H9 (cell line): Measurements from ENCODE around the gene PDF. TPM values are rescaled to one million over a fixed set of nuclear protein-coding genes. Genes with fewer than 3 reads are reported as not detected.

ENCODE experiments used
- DNase-seq: peaks from one replicate; pipeline ENCODE4 v3.0.0-alpha.2; 2017
- H2AFZ ChIP-seq: one replicate; pipeline ENCODE4 v1.6.1; 2013; ENCODE audit warnings: mild to moderate bottlenecking, low read length, control low read depth, moderate library complexity
- H2AK5ac ChIP-seq: 2 replicates; pipeline ENCODE4 v1.6.1; 2013; ENCODE audit warnings: low read length, control low read depth, mixed read lengths; ENCODE audit not compliant: insufficient read length
- H2BK120ac ChIP-seq: one replicate; pipeline ENCODE4 v1.6.1; 2013; ENCODE audit warnings: low read depth, mild to moderate bottlenecking, low read length, control low read depth, inconsistent platforms; ENCODE audit not compliant: poor library complexity, severe bottlenecking
- H2BK12ac ChIP-seq: 2 replicates; pipeline ENCODE4 v1.6.1; 2013; ENCODE audit warnings: low read length, control low read depth, mixed read lengths, low read depth; ENCODE audit not compliant: insufficient read length
- H2BK15ac ChIP-seq: 2 replicates; pipeline ENCODE4 v1.6.1; 2013; ENCODE audit warnings: low read depth, low read length, control low read depth
- H2BK20ac ChIP-seq: one replicate; pipeline ENCODE4 v1.6.1; 2013; ENCODE audit warnings: low read depth, mild to moderate bottlenecking, low read length, control low read depth, inconsistent platforms; ENCODE audit not compliant: poor library complexity, severe bottlenecking
- H2BK5ac ChIP-seq: 2 replicates; pipeline ENCODE4 v1.6.1; 2013; ENCODE audit warnings: low read length, control low read depth, mixed read lengths; ENCODE audit not compliant: insufficient read length
- H3K14ac ChIP-seq: 2 replicates; pipeline ENCODE4 v1.6.1; 2013; ENCODE audit warnings: low read length, control low read depth; ENCODE audit not compliant: insufficient read depth
- H3K18ac ChIP-seq: 2 replicates; pipeline ENCODE4 v1.6.1; 2013; ENCODE audit warnings: low read depth, mild to moderate bottlenecking, mixed read lengths, low read length, control low read depth; ENCODE audit not compliant: insufficient read length
- H3K23ac ChIP-seq: 2 replicates; pipeline ENCODE4 v1.6.1; 2013; ENCODE audit warnings: low read length, control low read depth, mixed read lengths, low read depth; ENCODE audit not compliant: insufficient read length
- H3K23me2 ChIP-seq: 2 replicates; pipeline ENCODE4 v1.6.1; 2013; ENCODE audit warnings: low read depth, mild to moderate bottlenecking, mixed read lengths, low read length, control low read depth; ENCODE audit not compliant: insufficient read length, poor library complexity, severe bottlenecking
- H3K27ac ChIP-seq: 2 replicates; pipeline ENCODE4 v1.5.1; 2013; ENCODE audit warnings: low read length, control low read depth, mixed read lengths, low read depth; ENCODE audit not compliant: insufficient read length
- H3K27me3 ChIP-seq: 2 replicates; pipeline ENCODE4 v1.6.1; 2013; ENCODE audit warnings: low read length, control low read depth, inconsistent platforms; ENCODE audit not compliant: insufficient read depth
- H3K4ac ChIP-seq: 2 replicates; pipeline ENCODE4 v1.6.1; 2013; ENCODE audit warnings: low read depth, mild to moderate bottlenecking, control low read depth, inconsistent platforms, low read length, moderate library complexity
- H3K4me1 ChIP-seq: 2 replicates; pipeline ENCODE4 v1.6.1; 2013; ENCODE audit warnings: low read length, control low read depth, inconsistent platforms; ENCODE audit not compliant: insufficient read depth
- H3K4me2 ChIP-seq: 2 replicates; pipeline ENCODE4 v1.6.1; 2013; ENCODE audit warnings: low read length, control low read depth, mixed read lengths; ENCODE audit not compliant: insufficient read length, insufficient read depth
- H3K56ac ChIP-seq: 2 replicates; pipeline ENCODE4 v1.6.1; 2013; ENCODE audit warnings: low read depth, mild to moderate bottlenecking, mixed read lengths, low read length, control low read depth; ENCODE audit not compliant: insufficient read length
- H3K79me1 ChIP-seq: 2 replicates; pipeline ENCODE4 v1.6.1; 2013; ENCODE audit warnings: low read depth, mild to moderate bottlenecking, moderate library complexity, low read length, control low read depth, inconsistent platforms; ENCODE audit not compliant: insufficient read depth, poor library complexity, severe bottlenecking
- H3K79me2 ChIP-seq: 2 replicates; pipeline ENCODE4 v1.6.1; 2013; ENCODE audit warnings: low read length, control low read depth, inconsistent platforms; ENCODE audit not compliant: insufficient read depth
- H3K9ac ChIP-seq: 2 replicates; pipeline ENCODE4 v1.6.1; 2013; ENCODE audit warnings: low read length, control low read depth, mixed read lengths; ENCODE audit not compliant: insufficient read length; ENCODE audit errors: extremely low read depth
- H3K9me3 ChIP-seq: one replicate; pipeline ENCODE4 v1.6.1; 2013; ENCODE audit warnings: low read depth, low read length, inconsistent platforms; ENCODE audit not compliant: control insufficient read depth
- H3T11ph ChIP-seq: one replicate; pipeline ENCODE4 v1.6.1; 2013; ENCODE audit warnings: mild to moderate bottlenecking, low read length, control low read depth, inconsistent platforms
- H4K20me1 ChIP-seq: one replicate; pipeline ENCODE4 v1.6.1; 2013; ENCODE audit not compliant: control insufficient read depth, insufficient read length, insufficient read depth
- H4K5ac ChIP-seq: 2 replicates; pipeline ENCODE4 v1.6.1; 2013; ENCODE audit warnings: low read depth, mild to moderate bottlenecking, mixed read lengths, low read length, control low read depth; ENCODE audit not compliant: insufficient read length
- H4K8ac ChIP-seq: replicated peaks from 2 replicates; pipeline ENCODE4 v1.6.1; 2013; ENCODE audit warnings: low read length, control low read depth, mixed read lengths, low read depth; ENCODE audit not compliant: insufficient read length
- H4K91ac ChIP-seq: 2 replicates; pipeline ENCODE4 v1.6.1; 2013; ENCODE audit warnings: low read depth, mild to moderate bottlenecking, moderate library complexity, mixed read lengths, low read length, control low read depth; ENCODE audit not compliant: insufficient read length
- H3K27ac Mint-ChIP-seq, 3 experiments: 2 replicates in 2 of 3; 3 replicates in 1 of 3; pipeline ENCODE4 v1.8.0; 2020 to 2021; ENCODE audit warnings: mixed read lengths in 3 of 3, mild to moderate bottlenecking in 1 of 3, moderate library complexity in 1 of 3
- H3K27me3 Mint-ChIP-seq: 2 replicates; pipeline ENCODE4 v1.8.0; 2021; ENCODE audit warnings: low read depth, mild to moderate bottlenecking, moderate library complexity, mixed read lengths
- H3K36me3 Mint-ChIP-seq, 3 experiments: 2 replicates in 2 of 3; 3 replicates in 1 of 3; pipeline ENCODE4 v1.8.0; 2020 to 2021; ENCODE audit warnings: low read depth in 3 of 3, mixed read lengths in 3 of 3; ENCODE audit not compliant: insufficient read depth in 1 of 3
- H3K4me1 Mint-ChIP-seq, 2 experiments: 2 replicates each; pipeline ENCODE4 v1.8.0; 2020; ENCODE audit warnings: mixed read lengths in 2 of 2
- H3K4me3 Mint-ChIP-seq, 2 experiments: 2 replicates in 1 of 2; 3 replicates in 1 of 2; pipeline ENCODE4 v1.8.0; 2020 to 2021; ENCODE audit warnings: mild to moderate bottlenecking in 2 of 2, mixed read lengths in 2 of 2, moderate library complexity in 1 of 2
- H3K9me3 Mint-ChIP-seq, 2 experiments: 2 replicates in 1 of 2; 3 replicates in 1 of 2; pipeline ENCODE4 v1.8.0; 2020; ENCODE audit warnings: mild to moderate bottlenecking in 2 of 2, mixed read lengths in 2 of 2, moderate library complexity in 1 of 2
- CTCF ChIP-seq: fragments of 200-600 bp; sonication (generic); conservative IDR thresholded peaks from 3 replicates; pipeline ENCODE4 v1.8.0; 2021; ENCODE audit warnings: antibody characterized with exemption, mild to moderate bottlenecking
- WGBS: extraction: QIAGEN DNeasy Blood & Tissue Kit; methylation state at CpG from one replicate; pipeline ENCODE4 v1.1.7; 2013; ENCODE audit warnings: missing lambda C conversion rate, low lambda C conversion rate, mixed read lengths; ENCODE audit not compliant: insufficient read length; ENCODE audit errors: extremely low coverage; 5-methylcytosine and 5-hydroxymethylcytosine counted together
- total RNA-seq: library from RNA; stranded (reverse); gene quantifications from 2 replicates; pipeline ENCODE4 v1.2.1, GENCODE V29; 2021

Gene PDF
- total RNA-seq, 1 experiment from 2014 or later = 36.4 TPM

GRCh38 chr16:69277413-69277812, 53.0 kb downstream of the PDF start:
- H2BK120ac ChIP-seq = no peak overlapping the region
- no peak overlapping the region for H2BK20ac ChIP-seq
- no peak overlapping the region for H2AFZ ChIP-seq
- H2BK12ac ChIP-seq = no peak overlapping the region
- no peaks in the 10 kb centered on the region for H3K27me3 ChIP-seq
- no peaks in the 10 kb centered on the region for H3K79me1 ChIP-seq
- no peak overlapping the region for H2BK5ac ChIP-seq
- Mint-ChIP-seq H3K9me3 (no peaks in the 10 kb centered on the region), H3K27ac (no peak overlapping the region), H3K27me3 (no peaks in the 10 kb centered on the region), H3K36me3 (peaks cover 7 to 10% (median 7%) of the 10 kb centered on the region in 3 experiments; a peak in 5 of 7 replicates), H3K4me3 (no peak overlapping the region), H3K4me1 (peaks cover 0 to 2% of the 10 kb centered on the region in 2 experiments; a peak in 1 of 4 replicates)
- H3K18ac ChIP-seq = no peak overlapping the region
- H2AK5ac ChIP-seq = no peak overlapping the region
- H4K5ac ChIP-seq = no peak overlapping the region
- no peak overlapping the region for H3K4ac ChIP-seq
- no peak for TF ChIP-seq CTCF
- DNase-seq = no peak
- no peak overlapping the region for H2BK15ac ChIP-seq
- H3K56ac ChIP-seq = no peak overlapping the region
- no peak overlapping the region for H3T11ph ChIP-seq
- no peaks in the 10 kb centered on the region for H3K23me2 ChIP-seq
- H3K23ac ChIP-seq = no peak overlapping the region
- no peak overlapping the region for H3K9ac ChIP-seq
- H4K8ac ChIP-seq = no peak overlapping the region
- WGBS = no CpG with 5 or more reads among the region's 1 CpG
- H4K20me1 ChIP-seq = no peaks in the 10 kb centered on the region
- H3K4me2 ChIP-seq = no peak overlapping the region
- no peak overlapping the region for H3K27ac ChIP-seq
- no peak overlapping the region for H4K91ac ChIP-seq
- H3K4me1 ChIP-seq = no peaks in the 10 kb centered on the region
- no peak overlapping the region for H3K14ac ChIP-seq
- no peaks in the 10 kb centered on the region for H3K79me2 ChIP-seq
- H3K9me3 ChIP-seq = no peaks in the 10 kb centered on the region

Other genes with a start within 250 kb of the PDF start
- gene HAS3, start 224.9 kb downstream of the PDF start, total RNA-seq = 98.4 and 100 TPM in 2 replicates
- 168 and 181 TPM in 2 replicates for gene CHTF8, start 198.0 kb downstream of the PDF start, total RNA-seq
- 94.0 and 96.3 TPM in 2 replicates for gene UTP4, start 197.9 kb downstream of the PDF start, total RNA-seq
- gene SNTB2, start 143.4 kb downstream of the PDF start, total RNA-seq = 16.8 and 20.2 TPM in 2 replicates
- gene VPS4A, start 19.2 kb downstream of the PDF start, total RNA-seq = 27.1 and 28.3 TPM in 2 replicates
- gene COG8, start 9.0 kb upstream of the PDF start, total RNA-seq = 52.3 and 55.3 TPM in 2 replicates
- 72.8 and 75.8 TPM in 2 replicates for gene NIP7, start 9.2 kb upstream of the PDF start, total RNA-seq
- 0.31 TPM in 1 of 2 replicates, not detected in the other for gene TMED6, start 21.2 kb upstream of the PDF start, total RNA-seq
- 51.0 and 51.7 TPM in 2 replicates for gene TERF2, start 55.4 kb upstream of the PDF start, total RNA-seq
- gene CYB5B, start 94.0 kb upstream of the PDF start, total RNA-seq = 126 and 132 TPM in 2 replicates
- gene NFAT5, start 235.4 kb upstream of the PDF start, total RNA-seq = 16.7 and 21.0 TPM in 2 replicates